Bone marrow (tissue), 2 donors: Measurements from ENCODE around the gene ACAA1.
"Not testable (repeated sequence)": the region's sequence is repeated elsewhere in the genome, so short reads cannot be mapped to it uniquely, and the experiment has no call there.

Experiments
- DNase-seq, 2 donors: peaks; one replicate each; lab custom pipeline; 2025; lab: John Stamatoyannopoulos, UW

Gene ACAA1

GRCh38 chr3:38136777-38137614 is at the start of gene ACAA1:
Gene ACAA1, minus strand, starts transcription at chr3:38137127. Its CDS starts 92 bp downstream, at chr3:38137035.
- DNase-seq = peak; percentile 84 to 99

- DNase-seq = no peak
These were observed 40.3 kb upstream of the ACAA1 start for GRCh38 chr3:38177181-38177580.

GRCh38 chr3:38173834-38174418 is 37.0 kb upstream of the ACAA1 start:
- DNase-seq = no peak

- DNase-seq = no peak
These were observed 34.7 kb upstream of the ACAA1 start for GRCh38 chr3:38171622-38172021.

GRCh38 chr3:38170722-38171121 is 33.8 kb upstream of the ACAA1 start:
- no peak for DNase-seq

- no peak for DNase-seq
These were observed 32.0 kb upstream of the ACAA1 start for GRCh38 chr3:38169027-38169317.

- no peak for DNase-seq
These were observed 31.5 kb upstream of the ACAA1 start for GRCh38 chr3:38168151-38169026.

- DNase-seq = no peak
These were observed 30.7 kb upstream of the ACAA1 start for GRCh38 chr3:38167591-38167990.

GRCh38 chr3:38165722-38166387 is 28.9 kb upstream of the ACAA1 start:
- DNase-seq = no peak

- peak; percentile 95 to 99 for DNase-seq
These were observed 28.2 kb upstream of the ACAA1 start, which contains the start of gene OXSR1 for GRCh38 chr3:38164952-38165721. Gene OXSR1, plus strand, starts transcription at chr3:38165537. Its CDS starts 340 bp downstream, at chr3:38165877.

GRCh38 chr3:38164643-38164951 is 27.7 kb upstream of the ACAA1 start:
- no peak for DNase-seq

GRCh38 chr3:38163841-38164642 is 27.1 kb upstream of the ACAA1 start:
- no peak for DNase-seq

- no peak for DNase-seq
These were observed 26.4 kb upstream of the ACAA1 start for GRCh38 chr3:38163117-38163840.

GRCh38 chr3:38160704-38161103 is 23.8 kb upstream of the ACAA1 start:
- not testable (repeated sequence) for DNase-seq

GRCh38 chr3:38158472-38158871 is 21.5 kb upstream of the ACAA1 start:
- DNase-seq = no peak

GRCh38 chr3:38157595-38157994 is 20.7 kb upstream of the ACAA1 start:
- DNase-seq = no peak

GRCh38 chr3:38157117-38157516 is 20.2 kb upstream of the ACAA1 start:
- DNase-seq = no peak

GRCh38 chr3:38155825-38156224 is 18.9 kb upstream of the ACAA1 start:
- no peak for DNase-seq

- no peak for DNase-seq
These were observed 17.8 kb upstream of the ACAA1 start for GRCh38 chr3:38154625-38155255.
